HPDE6-E6E7 (cell line): ENCODE results near the gene MESD.

ENCODE experiments used
- DNase-seq: peaks from one replicate; pipeline ENCODE4 v3.0.0; 2011; ENCODE audit warnings: missing footprints; ENCODE audit errors: extremely low spot score

The MESD gene

DNA sequence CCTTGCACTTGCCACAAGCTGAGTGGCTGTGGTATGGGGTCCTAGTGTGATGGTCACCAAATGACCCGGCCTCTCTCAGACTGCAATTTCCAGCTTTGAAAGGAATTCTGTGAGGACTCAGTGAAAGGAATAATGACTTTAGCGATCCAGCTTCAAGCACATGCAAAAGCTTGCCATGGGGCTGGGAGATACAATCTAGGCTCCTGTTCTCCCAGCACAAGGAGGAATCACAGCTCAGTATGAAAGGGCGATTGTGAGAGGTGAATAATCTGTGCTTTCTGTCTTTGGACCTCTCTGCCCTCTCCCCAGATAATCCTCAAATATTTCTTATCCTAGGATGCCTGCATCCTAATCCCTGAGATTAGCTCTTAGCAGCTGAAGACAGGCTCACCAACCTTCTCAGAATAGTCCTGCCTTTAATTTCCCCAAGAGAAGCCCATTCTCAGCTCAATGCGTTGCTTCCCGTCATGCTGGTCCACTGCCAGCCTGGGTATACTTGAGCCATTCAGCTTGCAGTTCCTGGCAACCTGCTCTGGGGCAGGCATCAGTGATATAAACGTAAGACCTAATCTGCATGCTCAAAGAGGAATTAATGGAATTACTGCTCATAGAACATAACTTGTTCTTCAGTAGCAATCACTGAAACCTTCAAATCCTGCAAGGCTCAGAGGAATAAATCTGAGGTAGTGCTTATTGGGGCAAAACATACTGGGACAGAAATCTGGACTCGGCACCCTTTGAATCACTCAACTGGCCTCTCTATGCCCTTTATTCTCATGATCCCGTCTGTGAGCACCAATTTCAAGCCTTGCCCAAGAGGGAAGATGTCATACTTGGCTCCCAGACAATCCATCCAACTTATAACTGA lies 26.2 kb upstream of the MESD start:
- DNase-seq = no peak

DNA sequence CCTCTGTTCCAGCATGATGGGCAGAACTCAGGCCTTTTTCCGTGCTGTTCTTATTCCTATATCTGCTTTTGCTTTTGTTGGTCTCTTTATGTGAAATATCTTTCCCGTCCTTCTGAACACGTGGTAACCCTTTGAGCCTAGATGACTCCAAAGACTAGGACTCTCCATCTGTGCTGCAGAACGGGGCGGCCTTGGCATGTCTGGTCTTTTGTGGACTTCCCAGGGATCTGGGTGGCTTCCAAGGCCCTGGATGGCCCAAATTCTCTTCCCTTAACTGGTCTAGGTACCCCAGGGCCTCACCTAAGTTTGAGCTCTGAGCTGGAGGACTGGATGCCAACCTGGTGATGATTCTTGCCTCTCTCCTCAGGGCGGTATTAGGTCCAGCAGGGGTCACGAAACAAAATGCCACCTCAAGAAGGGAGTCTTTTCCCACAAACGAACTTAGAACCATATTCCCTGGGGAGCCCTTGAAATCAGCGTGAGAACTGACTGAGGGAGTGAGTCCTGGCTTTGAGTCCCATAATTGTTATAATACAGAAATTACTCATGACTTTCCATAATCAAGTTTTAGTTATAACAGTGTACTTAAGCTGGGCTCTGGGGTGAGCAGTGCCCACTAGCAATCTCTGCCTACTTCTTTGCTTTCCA lies 25.0 kb upstream of the MESD start:
- DNase-seq = no peak

DNA sequence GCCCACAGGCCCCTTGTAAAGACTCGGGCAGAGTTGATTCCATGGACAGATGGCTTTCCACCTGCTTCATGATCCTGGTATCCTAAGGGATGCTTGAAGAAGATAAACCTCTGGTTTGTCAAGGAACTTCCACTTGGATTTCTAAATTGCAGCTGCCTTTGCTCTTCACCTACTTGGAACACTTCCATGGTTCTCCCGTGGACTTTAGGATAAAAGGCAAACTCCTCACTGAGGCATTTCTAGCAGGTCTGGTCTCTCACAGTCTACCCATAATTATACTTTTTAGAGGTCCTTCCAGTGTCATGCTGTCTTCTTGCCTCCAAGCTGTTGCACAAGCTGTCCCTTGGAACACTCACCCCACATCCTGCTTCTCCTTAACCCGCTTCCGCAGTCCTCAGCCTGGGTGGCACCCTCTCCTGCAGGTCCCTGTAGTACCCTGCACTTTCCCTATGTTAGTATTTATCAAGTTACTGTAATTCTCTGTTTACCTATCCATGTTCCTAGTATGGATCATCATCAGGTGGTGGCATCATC lies 23.8 kb upstream of the MESD start:
- no peak for DNase-seq

DNA sequence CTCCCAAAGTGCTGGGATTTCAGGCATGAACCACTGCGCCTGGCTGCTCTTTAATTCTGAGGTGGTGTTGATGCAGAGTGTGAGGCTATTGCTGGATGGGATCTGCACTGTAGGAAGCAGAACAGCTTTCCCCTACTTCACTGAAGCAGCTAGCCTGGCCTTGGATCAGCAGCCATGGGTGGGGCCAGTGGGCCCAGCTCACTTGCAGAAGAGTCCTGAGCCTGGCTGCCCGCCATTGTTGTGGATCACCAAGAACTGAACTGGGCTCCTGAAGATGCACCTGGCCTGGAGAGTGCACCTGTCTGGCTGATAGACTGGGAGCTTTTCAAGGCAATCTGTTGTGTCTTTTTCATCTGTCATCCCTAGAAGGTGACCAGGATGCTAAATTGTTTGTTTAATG lies 23.0 kb upstream of the MESD start:
- DNase-seq = no peak

DNA sequence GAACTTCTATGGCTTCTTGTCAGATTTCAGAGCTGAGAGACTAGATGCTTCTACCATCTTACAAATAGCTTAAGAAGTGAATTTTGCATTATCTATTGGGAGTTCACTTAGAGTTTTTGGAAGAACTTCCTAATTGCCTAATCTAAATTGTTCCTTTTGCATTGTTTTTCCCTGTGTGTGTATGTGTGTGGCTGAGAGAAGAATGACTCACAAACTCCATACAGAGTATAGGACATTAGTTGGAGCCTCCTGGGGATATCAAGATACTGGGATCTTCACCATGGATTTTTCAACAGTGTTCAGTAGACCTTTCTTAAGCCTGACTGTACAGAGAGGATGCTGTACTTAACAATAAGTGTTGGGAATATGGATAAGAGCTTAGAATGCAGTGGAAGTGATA lies 22.0 kb upstream of the MESD start:
- no peak for DNase-seq

DNA sequence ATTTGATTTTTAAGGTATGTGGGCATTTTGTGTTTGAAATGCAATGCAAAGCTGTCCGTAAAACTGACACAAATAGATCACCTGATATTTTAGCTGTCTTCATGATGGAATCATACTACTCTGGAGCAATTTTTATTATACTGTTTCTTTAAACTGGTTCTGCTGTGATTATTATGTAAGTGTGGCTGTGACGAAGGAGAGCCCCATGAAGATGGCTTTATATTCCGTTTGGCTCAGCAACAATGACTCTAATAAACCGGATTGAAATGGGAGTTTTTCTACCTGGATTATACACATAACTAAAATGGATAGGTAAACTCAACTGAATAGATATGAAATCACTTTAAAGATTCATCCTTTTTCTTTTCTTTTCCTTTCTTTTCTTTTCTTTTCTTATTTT lies 20.5 kb upstream of the MESD start:
- no peak for DNase-seq

DNA sequence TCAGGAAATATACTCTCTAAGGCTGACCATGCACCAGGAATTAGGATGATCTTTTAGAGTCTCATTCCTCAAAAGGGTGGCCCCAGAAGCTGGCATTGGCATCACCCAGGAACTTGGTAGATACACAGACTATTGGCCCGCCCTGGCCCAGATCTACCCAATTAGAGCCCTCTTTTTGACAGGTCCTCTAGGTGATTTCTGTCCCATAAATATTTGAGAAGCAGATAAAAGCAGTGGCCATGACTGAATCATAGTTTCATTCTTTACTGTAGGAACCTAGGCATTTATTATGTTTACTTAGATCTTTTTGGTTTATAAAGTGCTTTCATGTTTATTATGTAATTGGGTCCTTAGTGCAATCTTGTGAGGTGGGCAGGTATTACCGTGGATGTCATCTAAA lies 18.7 kb upstream of the MESD start:
- no peak for DNase-seq

DNA sequence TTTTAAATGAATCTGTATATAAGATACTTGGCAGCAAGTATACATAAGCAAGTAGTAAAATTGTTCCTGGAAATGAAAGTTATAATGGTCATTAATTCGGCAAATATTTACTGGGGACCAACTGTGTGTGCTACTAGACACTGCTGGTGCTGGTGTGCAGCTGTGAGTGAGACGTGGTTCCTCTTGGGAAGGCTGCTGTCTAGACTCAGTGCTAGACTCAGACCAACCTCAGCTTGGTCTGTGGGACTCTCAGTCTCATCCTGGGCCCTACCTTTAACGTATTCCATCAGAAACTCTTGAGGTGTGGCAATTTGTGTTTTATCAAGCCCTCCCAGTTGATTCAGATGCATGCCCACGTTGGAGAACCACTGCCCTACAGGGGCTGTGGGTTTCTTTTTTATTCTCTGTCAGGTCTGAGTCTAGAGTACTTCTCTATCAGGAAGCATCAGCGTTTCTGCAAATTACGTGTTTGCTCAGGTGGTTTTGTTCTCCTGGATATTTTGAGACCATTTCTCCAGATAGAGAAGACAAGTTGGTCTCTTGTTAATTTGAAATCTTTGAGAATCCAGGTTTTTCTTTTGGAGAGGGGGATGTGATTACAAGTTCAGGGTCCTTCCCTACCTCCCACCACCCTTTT lies 17.9 kb upstream of the MESD start:
- no peak for DNase-seq

DNA sequence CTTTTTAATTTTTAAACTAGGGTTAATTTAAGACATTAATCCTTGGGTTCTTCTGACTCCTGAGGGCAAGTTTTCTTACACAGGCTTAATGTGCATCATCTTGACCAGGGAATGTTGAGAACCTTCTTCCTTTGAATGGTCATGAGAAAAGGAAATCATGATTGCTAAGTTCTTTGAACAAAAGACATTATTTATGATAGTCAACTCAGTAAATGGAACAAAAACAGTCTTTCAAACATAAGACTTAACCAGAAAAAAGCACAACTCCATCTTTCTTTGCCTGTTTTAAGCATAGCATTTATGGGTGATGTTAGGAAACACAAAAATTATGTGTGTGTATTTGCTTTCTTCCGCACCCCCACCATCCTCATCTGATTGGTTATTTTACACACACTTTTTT lies 16.5 kb upstream of the MESD start:
- DNase-seq = no peak

DNA sequence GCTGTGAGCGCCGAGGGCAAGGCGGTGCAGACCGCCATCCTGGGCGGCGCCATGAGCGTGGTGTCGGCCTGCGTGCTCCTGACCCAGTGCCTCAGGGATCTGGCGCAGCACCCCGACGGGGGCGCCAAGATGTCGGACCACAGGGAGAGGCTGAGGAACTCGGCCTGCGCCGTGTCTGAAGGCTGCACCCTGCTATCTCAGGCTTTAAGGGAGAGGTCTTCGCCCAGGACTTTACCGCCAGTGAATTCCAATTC lies 13.4 kb upstream of the MESD start:
- DNase-seq = no peak

DNA sequence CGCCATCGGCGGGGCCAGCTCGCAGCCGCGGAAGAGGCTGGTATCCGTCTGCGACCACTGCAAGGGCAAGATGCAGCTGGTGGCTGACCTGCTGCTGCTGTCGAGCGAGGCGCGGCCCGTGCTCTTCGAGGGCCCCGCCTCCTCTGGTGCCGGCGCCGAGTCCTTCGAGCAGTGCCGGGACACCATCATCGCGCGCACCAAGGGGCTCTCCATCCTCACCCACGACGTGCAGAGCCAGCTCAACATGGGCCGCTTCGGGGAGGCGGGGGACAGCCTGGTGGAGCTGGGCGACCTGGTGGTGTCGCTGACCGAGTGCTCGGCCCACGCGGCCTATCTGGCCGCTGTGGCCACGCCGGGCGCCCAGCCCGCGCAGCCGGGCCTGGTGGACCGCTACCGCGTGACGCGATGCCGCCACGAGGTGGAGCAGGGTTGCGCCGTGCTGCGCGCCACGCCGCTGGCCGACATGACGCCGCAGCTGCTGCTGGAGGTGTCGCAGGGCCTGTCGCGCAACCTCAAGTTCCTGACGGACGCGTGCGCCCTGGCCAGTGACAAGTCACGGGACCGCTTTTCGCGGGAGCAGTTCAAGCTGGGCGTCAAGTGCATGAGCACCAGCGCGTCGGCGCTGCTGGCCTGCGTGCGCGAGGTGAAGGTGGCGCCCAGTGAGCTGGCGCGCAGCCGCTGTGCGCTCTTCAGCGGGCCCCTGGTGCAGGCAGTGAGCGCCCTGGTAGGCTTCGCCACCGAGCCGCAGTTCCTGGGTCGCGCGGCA lies 12.9 kb upstream of the MESD start:
- DNase-seq = no peak

DNA sequence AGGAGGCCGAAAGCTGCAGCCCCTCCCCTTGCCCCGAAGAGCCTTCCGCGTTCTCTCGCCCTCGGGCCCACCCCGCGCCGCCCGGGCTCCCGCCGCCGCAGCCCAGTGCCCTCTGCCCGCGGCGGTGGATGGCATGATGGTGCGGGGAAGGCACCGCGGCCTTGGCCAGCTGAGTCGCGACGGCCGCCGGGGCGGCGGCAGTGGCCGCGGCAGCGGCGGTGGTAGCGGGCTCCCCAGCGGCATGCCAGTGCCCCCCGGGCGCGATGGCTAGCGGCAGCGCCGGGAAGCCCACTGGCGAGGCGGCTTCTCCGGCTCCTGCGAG lies 12.4 kb upstream of the MESD start:
- DNase-seq = no peak

DNA sequence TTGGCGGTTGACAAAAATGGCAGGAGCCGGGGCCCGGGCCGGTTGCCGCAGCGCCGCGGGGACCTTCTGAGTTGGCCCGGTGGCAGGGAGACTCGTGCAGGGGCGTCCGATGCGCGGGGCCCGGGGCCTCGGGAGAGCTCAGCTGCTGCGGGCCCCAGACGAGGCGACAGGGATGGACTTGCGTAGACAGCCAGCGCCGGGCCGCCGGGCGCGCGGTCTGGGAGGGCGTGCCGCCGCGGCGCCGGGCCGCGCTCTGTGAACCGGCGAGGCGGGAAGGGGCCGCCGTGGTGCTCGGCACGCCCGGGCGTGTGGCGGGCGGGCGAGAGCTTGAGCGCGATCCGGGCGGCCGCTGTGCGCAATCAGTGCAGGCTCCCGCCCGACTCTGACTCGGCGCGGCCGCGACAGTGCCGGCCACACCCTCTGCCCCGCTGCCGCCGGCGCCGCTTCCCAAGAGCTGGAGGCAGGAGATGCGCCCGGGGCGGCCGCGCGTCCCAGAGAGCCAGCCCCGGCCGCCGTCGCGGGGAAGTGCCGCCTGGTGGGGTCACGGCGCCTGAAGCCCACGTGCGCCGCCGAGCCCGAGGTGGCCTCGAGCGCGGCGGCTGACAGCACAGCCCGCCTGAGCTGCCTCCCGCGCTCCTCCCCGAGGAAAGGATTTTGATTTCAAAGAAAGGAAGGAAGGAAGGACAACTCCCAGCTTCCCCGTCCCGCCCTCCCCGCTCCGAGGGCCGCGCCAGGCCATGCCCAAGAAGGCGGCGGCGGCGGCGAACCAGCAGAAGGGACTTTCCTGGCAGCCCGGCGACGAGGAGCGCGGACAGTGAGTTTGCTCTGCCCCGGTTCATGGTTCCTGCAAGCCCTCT lies 11.8 kb upstream of the MESD start:
- DNase-seq = peak; percentile 35

DNA sequence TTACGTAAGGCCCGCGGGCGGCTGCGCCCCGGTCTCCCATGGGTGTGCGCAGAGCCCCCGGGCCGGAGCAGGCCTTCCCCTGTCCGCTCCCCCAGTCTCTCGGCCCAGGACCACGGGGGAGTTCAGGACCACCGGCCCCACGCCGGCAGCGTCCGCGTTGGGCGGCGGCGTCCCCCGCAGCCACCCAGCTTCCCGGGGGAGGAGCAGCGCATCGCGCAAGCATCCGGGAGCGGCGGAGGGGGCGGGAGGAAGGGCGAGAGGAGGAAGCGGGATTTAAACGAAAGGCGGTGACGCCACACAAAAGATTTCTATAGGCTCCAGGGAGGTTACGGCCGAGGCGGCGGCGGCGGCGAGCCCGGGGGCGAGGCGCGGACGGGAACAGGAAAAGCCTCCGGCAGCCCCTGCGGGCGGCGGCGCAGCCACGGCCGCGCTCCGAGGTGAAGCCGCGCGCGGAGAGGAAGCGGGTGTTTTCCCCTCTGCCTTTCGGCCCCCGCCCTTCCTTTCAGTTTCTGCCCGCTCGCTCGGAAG lies 11.1 kb upstream of the MESD start, which contains the start of gene TLNRD1:
TLNRD1 (plus strand) TSS at position 300 of the 528 bp plus-strand sequence. CDS start 1,349 bp downstream, outside the sequence.
- DNase-seq = peak; percentile 80

DNA sequence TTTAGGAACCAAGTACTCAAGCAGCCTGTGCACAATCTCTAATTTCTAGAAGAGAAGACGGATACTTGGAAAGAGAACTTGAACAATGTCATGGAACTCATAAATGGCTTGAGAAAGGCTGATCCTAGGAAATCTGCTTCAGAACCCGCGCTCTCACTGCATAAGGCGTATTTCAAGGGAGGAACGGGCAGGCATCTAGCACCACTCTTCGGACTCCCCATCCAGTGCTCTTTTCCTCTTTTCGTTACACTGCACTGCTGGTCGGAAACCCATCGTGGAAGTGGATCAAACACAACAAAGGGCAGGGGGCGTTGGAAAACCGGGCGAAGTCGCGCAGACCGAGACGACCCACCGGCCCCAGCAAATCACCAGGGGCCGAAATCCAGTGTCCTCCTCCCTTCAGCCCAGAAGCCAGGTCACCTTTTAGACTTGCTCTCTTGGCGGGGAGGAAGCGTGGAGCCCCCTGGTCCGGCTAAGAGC lies 10.6 kb upstream of the MESD start:
- no peak for DNase-seq

DNA sequence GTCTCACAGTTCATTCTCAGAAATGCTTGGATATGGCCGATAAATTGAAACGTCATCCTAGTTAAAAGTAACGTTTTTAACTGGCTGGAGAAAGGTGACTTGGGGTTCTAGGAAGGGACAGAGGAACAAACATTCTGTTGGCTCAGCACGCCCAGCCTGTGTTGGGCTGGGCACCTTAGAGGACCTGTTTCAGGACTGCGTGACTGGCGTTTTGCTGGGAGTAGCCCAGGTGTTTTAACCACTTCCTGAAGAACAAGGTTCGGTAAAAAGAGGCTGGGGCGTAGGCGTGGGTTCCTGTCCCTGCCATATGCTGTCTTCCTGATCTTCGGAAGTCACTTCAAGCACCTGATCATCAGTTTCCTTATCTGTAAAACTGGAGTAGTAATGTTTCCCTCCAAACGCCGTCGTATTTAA lies 10.0 kb upstream of the MESD start:
- DNase-seq = peak; percentile 14

DNA sequence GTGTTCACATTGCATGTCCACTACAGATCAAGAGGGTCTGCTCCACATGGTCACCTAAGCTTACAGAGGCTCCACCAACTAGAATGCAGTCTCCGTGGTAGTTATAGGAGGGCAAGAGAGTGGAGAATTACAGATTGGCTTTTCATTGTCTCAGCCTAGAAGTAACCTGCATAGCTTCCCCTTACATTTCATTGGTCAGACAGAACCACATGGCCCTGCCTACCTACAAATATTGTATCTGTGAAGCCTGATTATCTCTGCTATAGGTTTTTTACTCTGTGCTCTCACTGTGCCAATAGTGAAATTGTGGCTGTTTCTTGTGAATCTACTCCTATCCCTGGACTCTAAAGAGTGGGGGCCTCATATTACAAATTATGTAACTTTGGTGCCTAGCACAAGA lies 8.6 kb upstream of the MESD start:
- DNase-seq = no peak

DNA sequence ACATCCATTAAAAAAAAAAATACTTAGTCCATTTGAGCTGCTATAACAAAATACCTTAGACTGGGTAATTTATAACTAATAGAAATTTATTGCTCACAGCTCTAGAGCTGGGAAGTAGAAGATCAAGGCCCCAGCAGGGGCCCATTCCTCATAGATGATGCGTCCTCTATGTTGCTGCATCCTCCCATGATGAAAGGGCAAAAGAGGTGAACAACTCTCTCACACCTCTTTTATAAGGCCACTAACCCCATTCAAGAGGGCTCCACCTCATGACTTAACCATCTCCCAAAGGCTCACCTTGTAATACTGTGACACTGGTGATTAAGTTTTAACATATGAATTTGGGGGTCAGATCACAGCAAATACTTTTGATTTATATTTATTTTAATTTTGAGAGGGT lies 8.1 kb upstream of the MESD start:
- no peak for DNase-seq

DNA sequence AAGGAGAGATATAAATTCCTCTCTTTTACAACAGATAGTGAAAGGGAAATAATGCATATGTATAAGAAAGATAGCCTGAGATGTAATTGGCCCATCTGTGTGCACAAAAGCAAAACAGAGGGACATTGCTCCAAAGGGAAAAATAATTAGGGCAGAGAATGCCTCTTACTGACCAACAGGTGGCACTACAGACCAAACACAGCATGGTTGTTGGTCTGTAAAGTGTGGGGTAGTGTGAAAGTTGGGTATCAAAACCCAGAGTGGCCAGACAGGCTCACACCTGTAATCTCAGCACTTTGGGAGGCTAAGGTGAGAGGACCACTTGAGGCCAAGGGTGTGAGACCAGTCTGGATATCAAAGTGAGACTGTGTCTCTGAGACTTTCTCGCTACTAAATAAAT lies 6.6 kb upstream of the MESD start:
- DNase-seq = no peak

DNA sequence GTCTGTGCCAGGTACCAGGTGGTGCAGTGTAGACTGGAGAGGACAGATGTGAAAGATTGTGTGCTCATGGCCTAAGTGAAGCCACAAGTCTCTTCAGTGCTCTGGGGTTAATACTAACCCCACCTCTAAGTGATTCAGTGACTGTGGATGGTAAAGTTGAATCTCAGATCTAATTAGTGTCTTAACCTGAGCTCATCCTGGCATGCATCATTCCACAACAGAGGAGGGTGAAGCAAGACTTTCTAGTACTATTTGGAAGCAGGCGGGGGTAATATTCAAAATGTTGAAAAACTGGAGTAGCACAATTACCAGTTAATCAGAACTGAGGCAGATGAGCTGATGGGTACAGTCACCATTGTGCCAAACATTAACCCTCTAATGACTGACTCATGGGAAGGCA lies 2.8 kb upstream of the MESD start:
- DNase-seq = no peak

DNA sequence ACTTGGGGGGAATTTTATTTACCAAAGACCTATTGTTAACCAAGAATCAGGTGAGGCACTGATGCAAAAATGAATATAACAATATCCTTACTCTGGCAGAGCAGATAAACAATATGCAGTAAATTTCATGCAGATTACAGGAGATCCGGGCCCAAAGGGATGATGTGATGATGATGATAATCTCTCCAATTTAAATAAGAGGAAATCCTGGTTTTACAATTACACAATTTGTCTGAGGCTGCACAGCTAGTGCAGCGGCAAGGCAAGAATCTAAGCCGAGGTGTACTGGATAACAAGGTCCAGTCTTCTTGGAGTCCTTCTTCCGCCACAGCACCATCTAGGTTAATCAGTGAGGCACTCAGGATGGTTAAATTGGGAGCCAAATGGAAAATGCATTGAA lies 2.4 kb upstream of the MESD start:
- no peak for DNase-seq
